GM19099 (cell line): ENCODE data around the gene TCF19.

Experiments used
- POLR2A ChIP-seq: IDR thresholded peaks from 3 replicates; pipeline ENCODE4 v1.6.1; 2011; ENCODE audit warnings: low read depth; ENCODE audit not compliant: insufficient read length; ENCODE audit errors: extremely low read depth

Gene TCF19

GRCh38 chr6:31210741-31211532, 52.5 kb downstream of the TCF19 start:
- TF ChIP-seq POLR2A = no peak
